SH-SY5Y (cell line): Measurements from ENCODE around the gene PKD2L1.

Source experiments
- GATA2 ChIP-seq: IDR thresholded peaks from 2 replicates; pipeline ENCODE4 v1.6.1; 2011; ENCODE audit warnings: mild to moderate bottlenecking, low read depth, low read length
- GATA3 ChIP-seq: IDR thresholded peaks from 2 replicates; pipeline ENCODE4 v1.6.1; 2011; ENCODE audit warnings: low read depth, mild to moderate bottlenecking, low read length, moderate library complexity

GRCh38 chr10:100291356-100291755 lies 38.7 kb downstream of the PKD2L1 start:
- TF ChIP-seq GATA2 (no peak), GATA3 (no peak)
